Upper lobe of right lung (tissue), 1 donor: Measurements from ENCODE around the gene PSENEN. TPM values are rescaled to one million over a fixed set of nuclear protein-coding genes. Genes with fewer than 3 reads are reported as not detected.

ENCODE experiments used
- ATAC-seq: fragments of 200-7000 bp; cut with Tn5 transposase; one replicate; pipeline ENCODE4 v1.9.1; 2020; ENCODE audit warnings: mild to moderate bottlenecking, moderate library complexity
- DNase-seq: peaks from one replicate; pipeline ENCODE4 v3.0.0-alpha.2; 2020
- H3K27ac ChIP-seq: fragments of 200-600 bp; one replicate; pipeline ENCODE4 v1.8.0; 2022
- H3K27me3 ChIP-seq: fragments of 200-600 bp; one replicate; pipeline ENCODE4 v1.8.0; 2022; ENCODE audit warnings: mild to moderate bottlenecking
- H3K36me3 ChIP-seq: fragments of 200-600 bp; one replicate; pipeline ENCODE4 v1.8.0; 2022
- H3K4me1 ChIP-seq: fragments of 200-600 bp; one replicate; pipeline ENCODE4 v1.8.0; 2022
- H3K4me3 ChIP-seq: fragments of 200-600 bp; one replicate; pipeline ENCODE4 v1.8.0; 2022; ENCODE audit warnings: mild to moderate bottlenecking
- H3K9me3 ChIP-seq: fragments of 200-600 bp; one replicate; pipeline ENCODE4 v1.8.0; 2022
- intact Hi-C: fragments of 100-400 bp; cut with DNase I; formaldehyde crosslinking; loops from one replicate; pipeline ENCODE4 v1.11.0; 2022
- total RNA-seq: library from RNA; stranded (reverse); fragmentation: NEBNext Ultra II Directional; extraction: Animal tissue kit (Norgen Biotek cat#: 25700); gene quantifications from one replicate; pipeline ENCODE4 v1.2.1, GENCODE V29; 2021
- TF ChIP-seq, protein P1 (sequence below): fragments of 200-600 bp; IDR thresholded peaks from one replicate; pipeline ENCODE4 v1.8.0; 2022; ENCODE audit warnings: antibody characterized with exemption
- donor health status: DM: no; HTN: yes; CAD: no; lungs with severe emphysema.

The PSENEN gene
- total RNA-seq, 1 donor from 2014 or later: 51.0 TPM

DNA sequence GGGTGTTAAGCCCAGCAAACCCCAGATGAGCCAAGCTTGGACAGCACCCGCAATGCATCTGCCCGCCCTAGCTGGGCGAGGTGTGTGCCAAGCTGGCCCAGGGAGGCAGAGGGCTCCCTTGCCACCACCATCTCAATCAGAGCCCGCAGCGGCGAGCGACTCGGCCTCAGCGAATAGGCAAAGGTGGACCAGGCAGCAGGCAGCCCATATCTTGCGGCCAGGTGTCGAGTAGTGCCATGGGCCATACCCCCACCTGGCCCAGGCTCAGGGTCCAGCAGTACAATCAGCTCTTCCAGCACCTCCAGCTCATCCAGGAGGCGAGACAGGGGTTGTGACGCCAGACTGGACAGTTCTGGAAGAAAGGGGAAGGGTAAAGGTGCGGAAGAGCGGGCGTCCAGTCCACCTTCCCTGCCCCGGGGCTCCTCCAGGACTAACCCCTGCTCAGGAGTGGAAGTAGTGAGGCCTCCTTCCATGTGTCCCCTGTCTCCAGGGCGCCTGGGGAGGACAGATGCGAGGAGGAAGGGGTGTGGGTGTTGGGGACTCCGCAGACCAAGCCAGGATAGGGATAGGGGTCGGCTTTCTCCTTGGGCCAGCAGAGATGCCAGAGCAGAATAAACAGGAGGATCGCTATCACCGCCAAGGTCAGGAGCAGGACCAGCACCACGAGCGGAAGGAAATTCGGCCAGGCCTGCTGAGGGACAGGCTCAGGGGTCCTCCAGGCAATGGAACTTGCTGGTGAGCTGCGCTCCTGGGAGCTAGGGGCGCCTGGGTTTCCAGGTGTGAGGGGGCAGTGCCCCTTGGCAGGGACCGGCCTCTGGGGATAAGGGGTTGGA is 6.0 kb upstream of the PSENEN start:
- peak overlapping the region; percentile 65 for H3K4me3 ChIP-seq
- DNase-seq: no peak
- H3K27me3 ChIP-seq: no peaks in the 10 kb centered on the region
- peaks cover 23% of the 10 kb centered on the region for H3K4me1 ChIP-seq
- H3K27ac ChIP-seq: peak overlapping the region; percentile 88
- H3K9me3 ChIP-seq: no peaks in the 10 kb centered on the region
- no peak for ATAC-seq
- TF ChIP-seq, protein P1, sequence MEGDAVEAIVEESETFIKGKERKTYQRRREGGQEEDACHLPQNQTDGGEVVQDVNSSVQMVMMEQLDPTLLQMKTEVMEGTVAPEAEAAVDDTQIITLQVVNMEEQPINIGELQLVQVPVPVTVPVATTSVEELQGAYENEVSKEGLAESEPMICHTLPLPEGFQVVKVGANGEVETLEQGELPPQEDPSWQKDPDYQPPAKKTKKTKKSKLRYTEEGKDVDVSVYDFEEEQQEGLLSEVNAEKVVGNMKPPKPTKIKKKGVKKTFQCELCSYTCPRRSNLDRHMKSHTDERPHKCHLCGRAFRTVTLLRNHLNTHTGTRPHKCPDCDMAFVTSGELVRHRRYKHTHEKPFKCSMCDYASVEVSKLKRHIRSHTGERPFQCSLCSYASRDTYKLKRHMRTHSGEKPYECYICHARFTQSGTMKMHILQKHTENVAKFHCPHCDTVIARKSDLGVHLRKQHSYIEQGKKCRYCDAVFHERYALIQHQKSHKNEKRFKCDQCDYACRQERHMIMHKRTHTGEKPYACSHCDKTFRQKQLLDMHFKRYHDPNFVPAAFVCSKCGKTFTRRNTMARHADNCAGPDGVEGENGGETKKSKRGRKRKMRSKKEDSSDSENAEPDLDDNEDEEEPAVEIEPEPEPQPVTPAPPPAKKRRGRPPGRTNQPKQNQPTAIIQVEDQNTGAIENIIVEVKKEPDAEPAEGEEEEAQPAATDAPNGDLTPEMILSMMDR: no peak
- intact Hi-C loops: no loop called here
- peaks cover 38% of the 10 kb centered on the region for H3K36me3 ChIP-seq

DNA sequence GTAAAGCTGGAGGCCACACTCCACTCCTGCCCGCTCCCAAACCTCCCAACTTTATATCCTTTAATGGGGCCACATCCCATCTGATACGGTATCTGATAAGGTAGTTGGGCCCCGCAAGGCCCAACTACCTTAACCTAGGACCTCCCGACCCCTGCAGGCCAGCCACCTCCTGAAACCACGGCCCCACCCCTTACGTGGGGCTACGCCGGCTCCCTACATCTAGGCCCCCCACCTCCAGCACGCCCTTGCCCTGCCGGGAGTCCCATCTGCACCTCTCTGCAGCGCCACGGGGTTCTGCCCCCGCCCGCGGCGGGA is 5.4 kb upstream of the PSENEN start:
- Histone ChIP-seq H3K4me3 (peak overlapping the region; percentile 65), H3K36me3 (peaks cover 34% of the 10 kb centered on the region), H3K4me1 (peaks cover 24% of the 10 kb centered on the region), H3K9me3 (no peaks in the 10 kb centered on the region), H3K27ac (peak overlapping the region; percentile 88), H3K27me3 (no peaks in the 10 kb centered on the region)
- ATAC-seq (no peak), DNase-seq (no peak)
- TF ChIP-seq, protein P1: no peak
- intact Hi-C loops: no loop called here

DNA sequence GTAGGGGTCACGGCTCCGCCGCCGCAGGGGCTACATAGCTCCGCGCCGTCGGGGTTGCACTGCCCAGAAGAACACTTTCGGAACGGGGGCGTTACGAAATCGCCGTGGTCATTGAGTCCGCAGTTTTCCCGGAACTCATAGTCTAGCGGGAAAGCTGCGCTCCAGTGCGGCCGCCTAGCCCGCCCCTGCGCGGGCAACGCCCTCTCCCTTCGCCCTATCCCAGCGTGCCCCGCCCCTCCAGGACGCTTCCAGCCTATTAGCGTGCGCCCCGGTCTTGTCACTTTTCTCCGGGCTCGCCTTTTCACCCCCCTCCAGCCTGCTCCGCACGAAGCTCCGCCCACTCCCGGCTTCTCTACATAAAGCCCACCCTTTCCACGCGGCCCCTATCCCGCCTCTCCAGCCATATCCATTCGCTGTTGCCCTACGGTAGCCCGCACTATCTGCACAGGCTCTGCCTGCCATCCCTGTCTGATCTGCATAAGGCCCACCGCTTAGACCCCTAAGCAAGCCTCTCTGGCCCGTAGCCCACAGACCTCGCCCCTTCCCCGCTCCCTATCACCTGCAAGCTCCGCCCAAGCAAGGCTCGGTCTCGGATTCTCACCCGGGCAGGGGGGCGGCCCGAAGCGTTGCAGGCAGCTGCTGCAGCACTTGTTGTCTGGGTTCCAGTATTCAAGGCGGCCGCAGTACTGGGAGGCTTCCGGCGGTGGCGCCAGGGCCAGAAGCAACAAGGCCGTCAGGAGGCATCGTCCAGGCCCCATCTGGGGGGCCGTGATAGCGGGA is 4.8 kb upstream of the PSENEN start:
- H3K27me3 ChIP-seq: no peaks in the 10 kb centered on the region
- no peaks in the 10 kb centered on the region for H3K9me3 ChIP-seq
- peaks cover 34% of the 10 kb centered on the region for H3K36me3 ChIP-seq
- H3K27ac ChIP-seq: peak overlapping the region; percentile 88
- H3K4me1 ChIP-seq: peaks cover 24% of the 10 kb centered on the region
- intact Hi-C loops: no loop called here
- peak; percentile 88 for ATAC-seq
- peak; percentile 99 for DNase-seq
- H3K4me3 ChIP-seq: peak overlapping the region; percentile 65
- TF ChIP-seq, protein P1: peak; percentile 24

DNA sequence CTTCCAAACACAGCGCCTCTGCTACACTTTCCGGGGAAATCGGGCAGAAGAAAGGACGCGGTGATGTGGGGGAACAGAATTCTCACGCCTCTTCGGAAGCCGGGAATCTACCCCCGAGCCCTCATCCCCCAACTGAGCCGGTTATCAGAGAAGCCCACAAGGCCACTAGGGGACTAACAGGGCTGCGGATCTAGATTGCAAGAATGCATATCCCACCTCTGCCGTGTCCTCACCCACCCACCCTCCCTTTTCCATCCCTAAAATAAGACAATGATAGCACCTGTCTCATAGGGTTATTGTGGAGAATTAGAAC is 4.3 kb upstream of the PSENEN start:
- H3K27ac ChIP-seq: peak overlapping the region; percentile 83
- H3K4me3 ChIP-seq: peak overlapping the region; percentile 65
- no peaks in the 10 kb centered on the region for H3K9me3 ChIP-seq
- TF ChIP-seq, protein P1: no peak
- intact Hi-C loops: no loop called here
- H3K4me1 ChIP-seq: peaks cover 28% of the 10 kb centered on the region
- H3K27me3 ChIP-seq: no peaks in the 10 kb centered on the region
- peaks cover 32% of the 10 kb centered on the region for H3K36me3 ChIP-seq
- ATAC-seq (no peak), DNase-seq (no peak)

DNA sequence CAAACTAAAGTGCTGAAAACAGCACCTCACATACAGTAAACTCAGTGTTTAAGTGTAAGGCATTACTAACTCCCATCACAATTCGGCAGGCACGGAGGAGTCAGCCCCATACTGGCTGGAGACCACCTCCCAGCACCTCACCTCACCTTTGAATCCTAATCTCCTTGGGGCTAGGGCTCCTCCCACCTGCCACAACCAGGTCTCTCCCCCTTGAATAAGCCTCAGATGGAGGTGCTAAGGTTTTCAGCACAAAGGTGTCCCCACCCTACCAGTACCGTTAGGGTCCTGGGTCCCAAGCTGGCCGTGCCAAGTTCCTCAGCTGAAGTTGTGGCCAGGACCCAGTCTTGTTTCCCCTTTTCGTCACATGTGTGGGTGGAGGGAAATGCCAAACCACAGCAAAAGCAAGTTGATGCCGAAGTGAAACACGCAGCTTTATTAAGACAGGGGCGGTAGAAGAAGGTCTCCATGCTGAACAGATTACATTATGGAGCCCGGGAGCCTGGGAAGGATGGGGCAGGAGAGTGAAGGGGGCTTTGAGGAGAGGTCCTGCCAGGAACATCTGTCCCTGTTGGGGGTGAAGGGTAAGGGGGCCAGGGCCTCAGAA is 3.2 kb upstream of the PSENEN start, which contains the start of gene IGFLR1:
Gene IGFLR1 (minus strand): TSS at position 332 of the 604 bp plus-strand sequence. CDS start 1,272 bp downstream, outside the sequence.
- Histone ChIP-seq H3K27ac (peak within 1 kb of the TSS; percentile 83), H3K4me1 (peaks cover 33% of the 10 kb centered on the region), H3K36me3 (peaks cover 22% of the 10 kb centered on the region), H3K4me3 (peak within 1 kb of the TSS; percentile 65), H3K9me3 (no peaks in the 10 kb centered on the region), H3K27me3 (no peaks in the 10 kb centered on the region)
- ATAC-seq: no peak
- DNase-seq: no peak
- TF ChIP-seq, protein P1: no peak
- intact Hi-C loops: no loop called here
